SK-N-SH (cell line): ENCODE data around the gene SLC35F1. TPM values are rescaled to one million over a fixed set of nuclear protein-coding genes. Genes with fewer than 3 reads are reported as not detected.

ENCODE experiments used
- CTCF ChIA-PET: fragments of 300-600, 350-600 bp; formaldehyde crosslinking; extraction: SDS; loops from one replicate; lab custom pipeline; 2021; lab: Yijun Ruan, JAX
- POLR2A ChIA-PET: fragments of 350-600 bp; sonication (Branson Sonifier 250); formaldehyde crosslinking; extraction: SDS; loops from one replicate; lab custom pipeline; 2020; ENCODE audit warnings: antibody characterized with exemption, inconsistent platforms; lab: Yijun Ruan, JAX
- DNase-seq: peaks from one replicate; pipeline ENCODE4 v3.0.0; 2012
- H2AFZ ChIP-seq: fragments of 200-600 bp; sonication (generic); 2 replicates; pipeline ENCODE4 v1.8.1; 2016; ENCODE audit warnings: antibody characterized with exemption, mild to moderate bottlenecking, low read depth
- H3F3A ChIP-seq: fragments of 200-600 bp; sonication (generic); replicated peaks from 2 replicates; pipeline ENCODE3; 2016; ENCODE audit warnings: antibody characterized with exemption, mild to moderate bottlenecking; ENCODE audit not compliant: insufficient read depth
- H3K27ac ChIP-seq, 2 experiments: fragments of 200-500 bp in 1 of 2; fragments of 200-600 bp in 1 of 2; sonication (Bioruptor generic) in 1 of 2; sonication (generic), shearing (Covaris generic) in 1 of 2; 2 replicates each; pipeline versions ENCODE4 v1.5.1 to v1.6.1; 2014 to 2016; ENCODE audit warnings: low read depth in 2 of 2, inconsistent platforms in 1 of 2, low read length in 1 of 2, mild to moderate bottlenecking in 1 of 2, mixed read lengths in 1 of 2
- H3K27me3 ChIP-seq: fragments of 200-600 bp; sonication (generic), shearing (Covaris generic); 2 replicates; pipeline ENCODE4 v1.6.1; 2016; ENCODE audit warnings: mixed run types; ENCODE audit not compliant: insufficient read depth
- H3K36me3 ChIP-seq, 2 experiments: fragments of 200-500 bp in 1 of 2; fragments of 200-600 bp in 1 of 2; sonication (Bioruptor generic) in 1 of 2; sonication (generic) in 1 of 2; replicated peaks in 1 of 2; 2 replicates each; pipeline versions ENCODE3 to v1.5.1; 2014 to 2016; ENCODE audit warnings: low read length in 1 of 2, mild to moderate bottlenecking in 1 of 2; ENCODE audit not compliant: insufficient read depth in 2 of 2, control insufficient read depth in 1 of 2
- H3K4me1 ChIP-seq, 2 experiments: fragments of 200-500 bp in 1 of 2; fragments of 200-600 bp in 1 of 2; sonication (Bioruptor generic) in 1 of 2; sonication (generic), shearing (Covaris generic) in 1 of 2; 2 replicates each; pipeline versions ENCODE4 v1.5.1 to v1.6.1; 2014 to 2016; ENCODE audit warnings: low read depth in 1 of 2, low read length in 1 of 2, mixed run types in 1 of 2; ENCODE audit not compliant: insufficient read depth in 2 of 2, control insufficient read depth in 1 of 2
- H3K4me2 ChIP-seq: fragments of 200-600 bp; sonication (generic), shearing (Covaris generic); 2 replicates; pipeline ENCODE4 v1.6.1; 2017; ENCODE audit warnings: mixed run types
- H3K4me3 ChIP-seq, 2 experiments: fragments of 200-500 bp in 1 of 2; fragments of 200-600 bp in 1 of 2; sonication (Bioruptor generic) in 1 of 2; sonication (generic), shearing (Covaris generic) in 1 of 2; 2 replicates each; pipeline versions ENCODE4 v1.5.1 to v1.8.1; 2014 to 2016; ENCODE audit warnings: low read depth in 2 of 2, inconsistent platforms in 1 of 2, low read length in 1 of 2, mild to moderate bottlenecking in 1 of 2, mixed read lengths in 1 of 2, moderate library complexity in 1 of 2
- H3K79me2 ChIP-seq: fragments of 200-600 bp; sonication (generic); 2 replicates; pipeline ENCODE4 v1.8.1; 2017; ENCODE audit warnings: mild to moderate bottlenecking; ENCODE audit not compliant: insufficient read depth
- H3K9ac ChIP-seq: fragments of 200-600 bp; sonication (generic); 2 replicates; pipeline ENCODE4 v1.6.1; 2017; ENCODE audit warnings: mixed run types
- H3K9me2 ChIP-seq: fragments of 200-600 bp; sonication (generic); 2 replicates; pipeline ENCODE4 v1.6.1; 2017; ENCODE audit warnings: mixed run types
- H3K9me3 ChIP-seq: fragments of 200-600 bp; sonication (generic); 2 replicates; pipeline ENCODE4 v1.6.1; 2017; ENCODE audit warnings: mixed run types, mild to moderate bottlenecking, moderate library complexity
- H4K20me1 ChIP-seq: fragments of 200-600 bp; sonication (generic); 2 replicates; pipeline ENCODE4 v1.6.1; 2017; ENCODE audit warnings: mild to moderate bottlenecking, mixed run types; ENCODE audit not compliant: insufficient read depth
- ELF1 ChIP-seq: IDR thresholded peaks from 2 replicates; pipeline ENCODE4 v1.4.0; 2012
- EZH2phosphoT487 ChIP-seq: fragments of 200-600 bp; sonication (generic); IDR thresholded peaks from 2 replicates; pipeline ENCODE4 v1.6.1; 2017; ENCODE audit warnings: low read depth, mixed run types, mild to moderate bottlenecking, antibody characterized with exemption, moderate library complexity, borderline replicate concordance
- FOXJ3 ChIP-seq: sonication (generic); formaldehyde crosslinking; IDR thresholded peaks from 2 replicates; pipeline ENCODE4 v1.5.1; 2020; ENCODE audit warnings: mild to moderate bottlenecking, missing genetic modification reagents
- FOXM1 ChIP-seq: IDR thresholded peaks from 2 replicates; pipeline ENCODE4 v1.4.0; 2012; ENCODE audit warnings: low read depth, mild to moderate bottlenecking
- GABPA ChIP-seq: IDR thresholded peaks from 2 replicates; pipeline ENCODE4 v1.4.0; 2012; ENCODE audit warnings: low read depth, mild to moderate bottlenecking
- GATA2 ChIP-seq: sonication (generic); formaldehyde crosslinking; IDR thresholded peaks from 2 replicates; pipeline ENCODE4 v1.5.0; 2020; ENCODE audit warnings: mild to moderate bottlenecking, missing genetic modification reagents
- MEF2A ChIP-seq: IDR thresholded peaks from 2 replicates; pipeline ENCODE4 v1.4.0; 2012; ENCODE audit warnings: low read depth, borderline replicate concordance
- MXI1 ChIP-seq: IDR thresholded peaks from 2 replicates; pipeline ENCODE4 v1.6.1; 2012; ENCODE audit warnings: mild to moderate bottlenecking, low read depth, low read length, improper control_type of control experiment
- NFIC ChIP-seq: IDR thresholded peaks from 2 replicates; pipeline ENCODE4 v1.4.0; 2012; ENCODE audit warnings: borderline replicate concordance
- NRF1 ChIP-seq: IDR thresholded peaks from 2 replicates; pipeline ENCODE4 v1.6.1; 2012; ENCODE audit warnings: low read depth, mild to moderate bottlenecking, low read length
- PBX3 ChIP-seq: IDR thresholded peaks from 2 replicates; pipeline ENCODE4; 2012
- RAD21 ChIP-seq: IDR thresholded peaks from 2 replicates; pipeline ENCODE4 v1.6.1; 2012; ENCODE audit warnings: mild to moderate bottlenecking, low read length
- RXRA ChIP-seq: IDR thresholded peaks from 2 replicates; pipeline ENCODE4 v1.4.0; 2012; ENCODE audit warnings: low read depth, mild to moderate bottlenecking, borderline replicate concordance
- SIN3A ChIP-seq: IDR thresholded peaks from 2 replicates; pipeline ENCODE4 v1.6.1; 2012; ENCODE audit warnings: low read depth, mild to moderate bottlenecking, low read length, moderate library complexity, borderline replicate concordance
- TAF1 ChIP-seq: IDR thresholded peaks from 2 replicates; pipeline ENCODE4 v1.6.1; 2012; ENCODE audit warnings: low read depth, mild to moderate bottlenecking, low read length, moderate library complexity, borderline replicate concordance
- TCF12 ChIP-seq: IDR thresholded peaks from 2 replicates; pipeline ENCODE4 v1.4.0; 2012
- WGBS: methylation state at CpG from one replicate; pipeline ENCODE4 v1.1.6; 2017; ENCODE audit warnings: low lambda C conversion rate; 5-methylcytosine and 5-hydroxymethylcytosine counted together
- polyA plus RNA-seq, 3 experiments: library from polyadenylated mRNA; depleted of rRNA; stranded (reverse); fragments of >200 nt; gene quantifications; 2 replicates each; pipeline ENCODE4 v1.2.3, GENCODE V29; 2012
- TF ChIP-seq, protein P1 (sequence below): IDR thresholded peaks from 2 replicates; pipeline ENCODE4 v1.4.0; 2012; ENCODE audit warnings: low read depth
- TF ChIP-seq, protein P2 (sequence below): fragments of 150-350 bp; IDR thresholded peaks from 2 replicates; pipeline ENCODE4 v1.6.1; 2017; ENCODE audit warnings: antibody characterized with exemption, low read length, low read depth, borderline replicate concordance
- TF ChIP-seq, protein P3 (sequence below): fragments of 200-600 bp; sonication (generic); IDR thresholded peaks from 2 replicates; pipeline ENCODE4 v1.6.1; 2017; ENCODE audit warnings: antibody characterized with exemption, mild to moderate bottlenecking, moderate library complexity

Gene SLC35F1
- polyA plus RNA-seq, 1 of the 3 experiments (the other 2 are of a cell fraction): under 0.01 TPM

GRCh38 chr6:117919275-117919674 lies 12.2 kb downstream of the SLC35F1 start:
- Histone ChIP-seq H3K9me3 (no peaks in the 10 kb centered on the region), H3K4me1 (no peaks in the 10 kb centered on the region; a peak in 1 of 4 replicates), H3K27me3 (peaks cover 13% of the 10 kb centered on the region; the same call in 1 of the 2 replicates), H3K4me2 (no peak overlapping the region), H3K27ac (no peak overlapping the region), H3K9me2 (no peaks in the 10 kb centered on the region), H3K79me2 (no peaks in the 10 kb centered on the region), H3K4me3 (no peak overlapping the region), H2AFZ (no peak overlapping the region), H3F3A (no peaks in the 10 kb centered on the region), H3K9ac (no peak overlapping the region), H3K36me3 (no peaks in the 10 kb centered on the region), H4K20me1 (no peaks in the 10 kb centered on the region)
- POLR2A ChIA-PET: no interaction called here
- DNase-seq: no peak
- WGBS: 2% methylated on average over 7 of the region's 7 CpGs
- CTCF ChIA-PET: interaction anchor here (2.1 kb wide), 1 partner anchor 12 kb away, joined by 5 read pairs; the partner anchor contains the start of gene SLC35F1
- no peak for TF ChIP-seq GABPA
- no peak for TF ChIP-seq EZH2phosphoT487
- no peak for TF ChIP-seq TAF1
- TF ChIP-seq, protein P1, sequence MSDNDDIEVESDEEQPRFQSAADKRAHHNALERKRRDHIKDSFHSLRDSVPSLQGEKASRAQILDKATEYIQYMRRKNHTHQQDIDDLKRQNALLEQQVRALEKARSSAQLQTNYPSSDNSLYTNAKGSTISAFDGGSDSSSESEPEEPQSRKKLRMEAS: no peak
- no peak for TF ChIP-seq RAD21
- TF ChIP-seq NRF1: no peak
- TF ChIP-seq, protein P2, sequence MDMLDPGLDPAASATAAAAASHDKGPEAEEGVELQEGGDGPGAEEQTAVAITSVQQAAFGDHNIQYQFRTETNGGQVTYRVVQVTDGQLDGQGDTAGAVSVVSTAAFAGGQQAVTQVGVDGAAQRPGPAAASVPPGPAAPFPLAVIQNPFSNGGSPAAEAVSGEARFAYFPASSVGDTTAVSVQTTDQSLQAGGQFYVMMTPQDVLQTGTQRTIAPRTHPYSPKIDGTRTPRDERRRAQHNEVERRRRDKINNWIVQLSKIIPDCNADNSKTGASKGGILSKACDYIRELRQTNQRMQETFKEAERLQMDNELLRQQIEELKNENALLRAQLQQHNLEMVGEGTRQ: no peak
- TF ChIP-seq MXI1: no peak
- TF ChIP-seq, protein P3, sequence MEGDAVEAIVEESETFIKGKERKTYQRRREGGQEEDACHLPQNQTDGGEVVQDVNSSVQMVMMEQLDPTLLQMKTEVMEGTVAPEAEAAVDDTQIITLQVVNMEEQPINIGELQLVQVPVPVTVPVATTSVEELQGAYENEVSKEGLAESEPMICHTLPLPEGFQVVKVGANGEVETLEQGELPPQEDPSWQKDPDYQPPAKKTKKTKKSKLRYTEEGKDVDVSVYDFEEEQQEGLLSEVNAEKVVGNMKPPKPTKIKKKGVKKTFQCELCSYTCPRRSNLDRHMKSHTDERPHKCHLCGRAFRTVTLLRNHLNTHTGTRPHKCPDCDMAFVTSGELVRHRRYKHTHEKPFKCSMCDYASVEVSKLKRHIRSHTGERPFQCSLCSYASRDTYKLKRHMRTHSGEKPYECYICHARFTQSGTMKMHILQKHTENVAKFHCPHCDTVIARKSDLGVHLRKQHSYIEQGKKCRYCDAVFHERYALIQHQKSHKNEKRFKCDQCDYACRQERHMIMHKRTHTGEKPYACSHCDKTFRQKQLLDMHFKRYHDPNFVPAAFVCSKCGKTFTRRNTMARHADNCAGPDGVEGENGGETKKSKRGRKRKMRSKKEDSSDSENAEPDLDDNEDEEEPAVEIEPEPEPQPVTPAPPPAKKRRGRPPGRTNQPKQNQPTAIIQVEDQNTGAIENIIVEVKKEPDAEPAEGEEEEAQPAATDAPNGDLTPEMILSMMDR: no peak
- no peak for TF ChIP-seq TCF12
- TF ChIP-seq RXRA: no peak
- no peak for TF ChIP-seq GATA2 (CRISPR knock-in tag)
- TF ChIP-seq ELF1: no peak
- no peak for TF ChIP-seq SIN3A
- no peak for TF ChIP-seq FOXM1
- no peak for TF ChIP-seq MEF2A
- no peak for TF ChIP-seq PBX3
- no peak for TF ChIP-seq NFIC
- no peak for TF ChIP-seq FOXJ3 (CRISPR knock-in tag)
